CD4-positive, alpha-beta T cell (primary cell): ENCODE data around the gene SEMA7A. TPM values are rescaled to one million over a fixed set of nuclear protein-coding genes. Genes with fewer than 3 reads are reported as not detected.

Source experiments
- ATAC-seq: fragments of 200-7000 bp; cut with Tn5 transposase; one replicate; pipeline ENCODE4 v1.10.0; 2022; ENCODE audit warnings: mild to moderate bottlenecking; ENCODE audit not compliant: poor library complexity
- CTCF ChIA-PET: fragments of 350-600 bp; sonication (Branson Sonifier 250); formaldehyde crosslinking; loops from one replicate; lab custom pipeline; 2021; ENCODE audit warnings: antibody characterized with exemption, inconsistent platforms; lab: Charles Lee
- POLR2A ChIA-PET: fragments of 350-600 bp; sonication (Branson Sonifier 250); formaldehyde crosslinking; loops from one replicate; lab custom pipeline; 2021; ENCODE audit warnings: antibody characterized with exemption, inconsistent platforms; lab: Charles Lee
- DNase-seq, 14 experiments: peaks; one replicate each; pipeline ENCODE4 v3.0.0-alpha.2; 2013 to 2020; ENCODE audit warnings: mixed read lengths in 2 of 14
- H3K27ac ChIP-seq, 2 donors: one replicate each; pipeline versions ENCODE4 v1.5.1 to v1.7.0; 2013; ENCODE audit warnings: low read length in 2 of 2, low read depth in 1 of 2, mild to moderate bottlenecking in 1 of 2
- H3K27me3 ChIP-seq, 2 experiments: 1 replicate in 1 of 2; 2 replicates in 1 of 2; pipeline versions ENCODE4 v1.6.1 to v1.7.0; 2013; ENCODE audit warnings: low read length in 2 of 2, control low read depth in 1 of 2, mild to moderate bottlenecking in 1 of 2, moderate library complexity in 1 of 2; ENCODE audit not compliant: insufficient read depth in 2 of 2, control insufficient read depth in 1 of 2
- H3K36me3 ChIP-seq: one replicate; pipeline ENCODE4 v1.6.1; 2013; ENCODE audit warnings: low read length, control low read depth; ENCODE audit not compliant: insufficient read depth
- H3K4me1 ChIP-seq: one replicate; pipeline ENCODE4 v1.6.1; 2013; ENCODE audit warnings: low read length, control low read depth; ENCODE audit not compliant: insufficient read depth
- H3K4me3 ChIP-seq: one replicate; pipeline ENCODE4 v1.5.1; 2013; ENCODE audit warnings: mild to moderate bottlenecking, low read length, moderate library complexity
- H3K9me3 ChIP-seq, 2 experiments: 1 replicate in 1 of 2; 2 replicates in 1 of 2; pipeline versions ENCODE4 v1.6.1 to v1.7.0; 2013; ENCODE audit warnings: low read length in 2 of 2, mild to moderate bottlenecking in 2 of 2, control low read depth in 1 of 2, moderate library complexity in 1 of 2; ENCODE audit not compliant: control insufficient read depth in 1 of 2, insufficient read depth in 1 of 2
- H3K27ac Mint-ChIP-seq: one replicate; pipeline ENCODE4 v1.8.0; 2020; ENCODE audit warnings: mixed read lengths
- H3K27me3 Mint-ChIP-seq: one replicate; pipeline ENCODE4 v1.8.0; 2021; ENCODE audit warnings: mixed read lengths
- H3K36me3 Mint-ChIP-seq: one replicate; pipeline ENCODE4 v1.8.0; 2021; ENCODE audit warnings: low read depth, mixed read lengths
- H3K4me1 Mint-ChIP-seq: one replicate; pipeline ENCODE4 v1.8.0; 2021; ENCODE audit warnings: low read depth, mixed read lengths
- H3K4me3 Mint-ChIP-seq: one replicate; pipeline ENCODE4 v1.8.0; 2020; ENCODE audit warnings: mild to moderate bottlenecking, mixed read lengths
- H3K9me3 Mint-ChIP-seq: one replicate; pipeline ENCODE4 v1.8.0; 2020; ENCODE audit warnings: mixed read lengths
- intact Hi-C, 2 experiments: fragments of 100-400 bp; cut with DNase I in 1 of 2; cut with micrococcal nuclease in 1 of 2; formaldehyde crosslinking; loops; one replicate each; pipeline versions ENCODE4 v1.15.1 to v1.9.0; 2023 to 2025; cut with DNase I, micrococcal nuclease
- total RNA-seq, 174 experiments: library from RNA in 2 of 174; stranded (reverse) in 2 of 174; gene quantifications; one replicate each; pipeline ENCODE4 v1.2.3 and lab custom pipeline; 2021 to 2026
- TF ChIP-seq, protein P1 (sequence below): fragments of 200-600 bp; IDR thresholded peaks from one replicate; pipeline ENCODE4 v1.8.0; 2022; ENCODE audit warnings: antibody characterized with exemption, mild to moderate bottlenecking

SEMA7A gene
- total RNA-seq, 2 experiments from 2014 or later: 2.3 to 2.7 TPM

DNA sequence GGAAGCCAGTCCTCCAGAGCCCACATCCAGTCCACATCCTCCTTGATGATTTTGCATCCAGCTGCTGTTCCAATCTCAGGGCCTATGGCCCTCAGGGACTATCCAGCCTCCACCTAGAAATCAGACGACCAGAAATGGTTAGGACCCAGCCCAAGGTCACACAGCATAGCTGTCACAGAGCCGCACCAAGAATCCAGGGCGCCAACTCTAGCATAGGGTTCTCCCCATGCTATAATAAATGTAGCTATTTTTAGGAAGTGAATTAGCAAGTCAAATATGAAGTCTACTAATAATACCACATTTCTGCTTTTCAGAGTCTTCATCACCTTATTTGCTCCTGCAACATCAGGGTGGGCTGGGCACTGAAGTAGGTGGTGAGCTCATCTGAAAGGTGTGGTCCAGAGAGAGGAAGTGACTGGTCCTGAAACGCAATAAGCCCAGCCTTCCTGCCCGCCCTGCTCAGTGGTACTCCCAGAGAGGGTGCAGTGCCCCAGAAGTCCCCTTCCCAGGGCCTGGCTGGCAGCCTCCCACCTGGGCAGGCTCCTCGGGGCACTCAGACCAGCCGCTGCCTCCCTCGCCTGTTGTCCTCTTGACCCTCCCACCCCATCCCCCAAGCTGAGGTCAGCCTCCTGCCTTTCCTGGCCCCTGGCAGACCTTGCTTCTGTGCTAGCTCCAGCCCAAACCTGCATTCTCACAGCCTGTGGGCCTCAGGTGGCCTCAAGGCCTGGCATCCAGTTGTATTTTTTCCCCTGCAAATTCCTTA, 48.7 kb downstream of the SEMA7A start:
- Mint-ChIP-seq H3K9me3 (no peaks in the 10 kb centered on the region), H3K4me3 (no peak overlapping the region), H3K27ac (no peak overlapping the region), H3K27me3 (no peaks in the 10 kb centered on the region), H3K4me1 (peaks cover 19% of the 10 kb centered on the region), H3K36me3 (no peaks in the 10 kb centered on the region)
- CTCF ChIA-PET: interaction anchor here (1.1 to 1.6 kb wide), 4 partner anchors 11 to 76 kb away, joined by 3 to 7 read pairs (median 4); partner anchors contain the start of gene UBL7
- POLR2A ChIA-PET: interaction anchor here (1.0 kb wide), 1 partner anchor 155 kb away, joined by 3 read pairs; no protein-coding TSS in a partner anchor
- peak in 6 of 14 experiments; percentile 15 to 65 (median 48) for DNase-seq
- Histone ChIP-seq H3K27me3 (no peaks in the 10 kb centered on the region), H3K27ac (peak overlapping the region in 1 of 2 donors; percentile 3), H3K9me3 (no peaks in the 10 kb centered on the region), H3K36me3 (no peaks in the 10 kb centered on the region), H3K4me1 (peaks cover 36% of the 10 kb centered on the region), H3K4me3 (no peak overlapping the region)
- TF ChIP-seq, protein P1, sequence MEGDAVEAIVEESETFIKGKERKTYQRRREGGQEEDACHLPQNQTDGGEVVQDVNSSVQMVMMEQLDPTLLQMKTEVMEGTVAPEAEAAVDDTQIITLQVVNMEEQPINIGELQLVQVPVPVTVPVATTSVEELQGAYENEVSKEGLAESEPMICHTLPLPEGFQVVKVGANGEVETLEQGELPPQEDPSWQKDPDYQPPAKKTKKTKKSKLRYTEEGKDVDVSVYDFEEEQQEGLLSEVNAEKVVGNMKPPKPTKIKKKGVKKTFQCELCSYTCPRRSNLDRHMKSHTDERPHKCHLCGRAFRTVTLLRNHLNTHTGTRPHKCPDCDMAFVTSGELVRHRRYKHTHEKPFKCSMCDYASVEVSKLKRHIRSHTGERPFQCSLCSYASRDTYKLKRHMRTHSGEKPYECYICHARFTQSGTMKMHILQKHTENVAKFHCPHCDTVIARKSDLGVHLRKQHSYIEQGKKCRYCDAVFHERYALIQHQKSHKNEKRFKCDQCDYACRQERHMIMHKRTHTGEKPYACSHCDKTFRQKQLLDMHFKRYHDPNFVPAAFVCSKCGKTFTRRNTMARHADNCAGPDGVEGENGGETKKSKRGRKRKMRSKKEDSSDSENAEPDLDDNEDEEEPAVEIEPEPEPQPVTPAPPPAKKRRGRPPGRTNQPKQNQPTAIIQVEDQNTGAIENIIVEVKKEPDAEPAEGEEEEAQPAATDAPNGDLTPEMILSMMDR: no peak
- intact Hi-C loops: loop anchor here in 1 of 2 experiments (5.0 kb wide), 1 partner anchor 562 kb away; no protein-coding TSS in a partner anchor
- ATAC-seq: peak; percentile 53

DNA sequence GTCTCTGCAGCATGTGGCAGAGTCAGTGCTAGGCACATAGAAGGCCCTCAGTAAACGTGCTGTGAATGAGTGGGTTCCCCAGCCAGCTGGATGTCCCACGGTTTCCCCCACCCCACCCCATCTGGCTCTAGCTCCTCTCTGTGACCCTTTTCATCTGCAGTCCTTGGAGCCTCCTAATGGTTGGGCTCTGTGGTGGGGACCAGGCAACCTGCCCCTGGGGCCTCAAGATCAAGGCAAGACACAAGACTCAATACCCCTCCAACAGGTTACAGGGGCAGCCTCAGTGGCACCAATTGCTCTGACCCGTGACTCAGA, 49.2 kb downstream of the SEMA7A start:
- intact Hi-C loops: loop anchor here in 1 of 2 experiments (5.0 kb wide), 1 partner anchor 563 kb away; no protein-coding TSS in a partner anchor
- TF ChIP-seq, protein P1: no peak
- Histone ChIP-seq H3K4me1 (peaks cover 36% of the 10 kb centered on the region), H3K36me3 (no peaks in the 10 kb centered on the region), H3K27ac (peak overlapping the region in 1 of 2 donors; percentile 25), H3K27me3 (no peaks in the 10 kb centered on the region), H3K4me3 (no peak overlapping the region), H3K9me3 (no peaks in the 10 kb centered on the region)
- ChIA-PET CTCF (interaction anchor here (1.1 to 1.6 kb wide), 3 partner anchors 10 to 54 kb away, joined by 3 to 7 read pairs (median 4); no protein-coding TSS in a partner anchor), POLR2A (no interaction called here)
- no peak for DNase-seq
- ATAC-seq: no peak
- H3K27me3 Mint-ChIP-seq: no peaks in the 10 kb centered on the region
- peaks cover 19% of the 10 kb centered on the region for H3K4me1 Mint-ChIP-seq
- H3K4me3 Mint-ChIP-seq: no peak overlapping the region
- no peaks in the 10 kb centered on the region for H3K9me3 Mint-ChIP-seq
- no peaks in the 10 kb centered on the region for H3K36me3 Mint-ChIP-seq
- peak overlapping the region; percentile 70 for H3K27ac Mint-ChIP-seq

DNA sequence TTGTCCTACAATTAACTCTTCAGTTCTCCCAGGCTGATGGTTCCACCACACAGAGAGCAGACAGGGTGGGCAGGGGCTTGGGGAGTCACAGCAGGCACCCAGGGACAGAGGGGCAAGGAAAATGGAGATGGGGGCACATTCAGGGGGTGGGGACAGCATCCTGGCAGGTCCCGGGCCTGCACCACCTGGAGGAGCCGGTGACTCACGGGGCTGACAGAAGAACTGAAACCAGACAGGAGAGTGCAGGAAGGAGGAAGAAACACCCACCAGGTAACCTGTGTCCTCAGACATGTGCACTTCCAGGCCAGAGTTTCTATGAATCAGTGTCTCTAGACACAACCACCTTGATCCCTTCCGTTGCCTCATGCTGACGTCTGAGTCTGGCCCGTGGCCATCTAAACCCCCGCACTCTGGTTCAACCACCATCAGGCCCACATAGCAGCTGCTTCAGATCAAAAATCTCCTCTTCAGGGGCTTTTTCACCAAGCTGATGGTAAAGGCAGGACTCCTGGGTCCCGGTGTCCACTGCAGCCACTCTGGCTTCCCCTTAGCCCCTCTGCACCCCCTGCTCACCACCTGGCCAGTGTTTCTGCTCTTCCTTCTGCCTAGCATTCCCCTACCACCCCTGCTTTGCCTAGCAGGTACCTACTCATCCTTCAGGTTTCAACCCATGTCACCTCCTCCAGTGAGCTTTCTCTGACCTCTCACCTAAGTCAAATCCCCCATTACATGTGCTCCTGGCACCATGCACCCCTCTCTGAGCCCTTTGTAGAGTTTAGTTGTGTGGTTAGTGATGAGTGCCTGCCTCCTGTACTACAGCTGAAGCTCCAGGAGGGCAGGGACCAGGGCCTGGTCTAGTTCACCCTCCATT, 49.8 kb downstream of the SEMA7A start:
- intact Hi-C loops: loop anchor here in 1 of 2 experiments (5.0 kb wide), 1 partner anchor 563 kb away; no protein-coding TSS in a partner anchor
- peak in 7 of 14 experiments; percentile 16 to 65 (median 45) for DNase-seq
- peak; percentile 54 for ATAC-seq
- H3K27me3 ChIP-seq: no peaks in the 10 kb centered on the region
- H3K4me1 ChIP-seq: peaks cover 39% of the 10 kb centered on the region
- ChIA-PET CTCF (interaction anchor here (1.1 to 1.4 kb wide), 2 partner anchors 12 to 55 kb away, joined by 3 to 4 read pairs; no protein-coding TSS in a partner anchor), POLR2A (no interaction called here)
- H3K27ac ChIP-seq: peak overlapping the region in 1 of 2 donors; percentile 25
- TF ChIP-seq, protein P1: no peak
- Mint-ChIP-seq H3K9me3 (no peaks in the 10 kb centered on the region), H3K4me3 (no peak overlapping the region), H3K27ac (peak overlapping the region; percentile 70), H3K4me1 (peaks cover 19% of the 10 kb centered on the region), H3K27me3 (no peaks in the 10 kb centered on the region), H3K36me3 (no peaks in the 10 kb centered on the region)
- no peak overlapping the region for H3K4me3 ChIP-seq
- no peaks in the 10 kb centered on the region for H3K9me3 ChIP-seq
- no peaks in the 10 kb centered on the region for H3K36me3 ChIP-seq
